Activated CD8-positive, alpha-beta memory T cell treated with anti-CD3 and anti-CD28 coated beads for 4 hours (primary cell): ENCODE results near the gene HOXA5.

ENCODE experiments used
- DNase-seq, 2 donors: peaks; one replicate each; pipeline ENCODE4 v3.0.0-alpha.2; 2020; ENCODE audit warnings: low read depth in 2 of 2

HOXA5 gene

DNA sequence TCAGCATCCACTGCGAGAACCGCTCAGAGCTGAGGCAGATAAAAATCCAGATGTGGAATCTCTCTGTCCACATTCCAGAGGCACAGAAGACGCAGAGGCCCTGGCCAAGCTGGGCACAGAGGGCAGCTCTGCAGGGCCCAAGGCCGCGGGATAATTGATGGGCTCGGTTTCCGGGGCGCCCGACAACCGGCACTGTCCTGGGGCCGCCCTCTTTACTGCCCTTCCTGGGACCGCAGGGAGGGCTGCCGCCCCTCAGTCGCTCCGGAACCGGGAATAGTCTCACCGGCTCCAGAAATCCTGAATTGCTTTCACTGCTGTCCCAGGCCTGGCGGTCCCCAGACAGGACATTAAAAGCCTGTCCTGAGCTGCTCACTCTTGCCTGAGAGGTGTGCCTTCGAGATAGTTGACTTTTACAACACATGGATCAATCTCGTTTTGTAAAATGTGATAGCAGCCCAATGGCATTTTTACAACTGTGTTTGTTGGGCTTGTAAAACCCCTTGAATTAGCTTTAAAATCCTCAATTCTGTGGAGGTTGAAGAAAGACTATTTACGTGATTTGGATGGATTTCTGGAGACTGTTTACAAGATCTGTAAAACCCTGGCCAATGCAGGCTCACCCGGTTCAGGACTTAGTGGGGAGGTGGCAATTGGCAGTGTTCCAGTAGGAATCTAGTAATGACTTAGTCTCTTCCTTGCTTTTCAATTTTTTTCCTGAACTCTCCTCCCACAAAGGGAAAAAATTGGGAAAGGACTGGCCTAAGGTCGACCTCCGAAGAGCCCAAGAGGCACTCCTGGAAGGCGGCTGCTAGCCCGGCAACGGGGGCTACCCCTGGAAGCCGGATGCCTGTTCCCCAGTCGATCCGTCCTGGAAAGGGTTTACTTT lies 5.5 kb upstream of the HOXA5 start:
- DNase-seq: no peak

DNA sequence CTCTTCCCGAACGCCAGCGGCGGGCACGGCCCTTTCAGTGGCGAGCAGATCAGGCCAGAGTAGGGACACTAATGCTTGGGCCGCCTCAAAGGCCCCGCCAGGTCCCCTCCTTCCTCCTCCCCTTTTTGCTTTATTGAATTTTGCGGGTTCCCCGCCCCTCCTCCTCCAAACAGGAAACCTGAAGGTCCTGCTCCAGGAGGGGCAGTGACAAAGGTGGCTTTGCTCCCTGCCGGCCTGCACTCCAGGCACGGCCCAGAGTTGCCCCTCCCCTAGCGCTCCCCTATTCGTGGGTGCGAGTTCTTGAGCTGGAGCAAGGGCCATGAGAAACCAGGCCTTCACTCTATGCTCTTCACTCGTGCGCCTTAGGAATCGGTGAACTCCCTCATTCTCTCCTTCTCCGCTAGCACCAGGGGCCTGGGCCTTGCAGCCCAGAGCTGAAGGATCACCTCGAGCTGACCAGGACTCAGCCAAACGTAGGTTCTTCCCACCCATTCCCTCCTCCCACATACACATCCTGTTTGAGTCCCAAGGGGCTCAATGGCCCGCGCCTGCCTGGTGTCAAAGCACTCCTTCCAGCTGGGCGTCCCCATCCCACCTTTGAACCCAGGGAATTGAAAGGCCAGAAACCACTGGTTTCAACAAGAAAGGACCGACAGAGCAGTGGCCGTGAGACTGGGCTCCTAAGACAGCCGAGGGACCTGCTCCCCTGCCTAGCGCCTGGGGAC lies 4.7 kb upstream of the HOXA5 start:
- no peak for DNase-seq

- DNase-seq: no peak
These were observed 3.9 kb upstream of the HOXA5 start, which contains the start of gene HOXA6 for GRCh38 chr7:27147199-27148030. Gene HOXA6 (minus strand): TSS chr7:27147774. CDS start chr7:27147749, 25 bp downstream.

GRCh38 chr7:27146491-27147198 lies 3.2 kb upstream of the HOXA5 start:
- DNase-seq: no peak

GRCh38 chr7:27145914-27146412 lies 2.5 kb upstream of the HOXA5 start:
- no peak for DNase-seq

DNA sequence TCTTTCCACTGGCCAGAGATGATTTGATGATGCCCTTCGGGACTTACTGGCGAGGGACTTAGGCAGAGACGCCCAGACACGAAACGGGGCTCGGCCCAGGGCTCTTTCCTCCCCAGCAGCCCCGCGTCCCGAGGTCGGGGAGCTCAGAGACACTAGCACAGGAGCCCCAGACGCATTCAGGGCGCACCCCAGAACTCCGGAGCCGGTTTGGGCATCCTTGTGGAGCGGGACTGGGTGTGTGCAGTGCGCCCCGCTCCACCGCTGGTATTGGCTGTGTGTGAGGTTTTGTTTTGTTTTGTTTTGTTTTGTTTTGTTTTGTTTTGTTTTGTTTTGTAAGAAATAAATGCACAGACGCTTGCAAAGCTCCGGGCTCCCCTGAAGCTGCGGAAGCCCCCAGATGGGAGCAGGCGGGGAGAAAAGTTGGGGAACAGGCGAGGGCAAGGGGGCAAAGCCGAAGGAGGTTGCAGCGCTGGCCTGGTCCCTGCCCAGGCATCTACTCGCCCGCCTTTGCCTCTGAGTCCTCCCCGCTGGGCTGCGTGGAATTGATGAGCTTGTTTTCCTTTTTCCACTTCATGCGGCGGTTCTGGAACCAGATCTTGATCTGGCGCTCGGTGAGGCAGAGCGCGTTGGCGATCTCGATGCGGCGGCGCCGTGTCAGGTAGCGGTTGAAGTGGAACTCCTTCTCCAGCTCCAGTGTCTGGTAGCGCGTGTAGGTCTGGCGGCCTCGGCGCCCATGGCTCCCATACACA lies 1.9 kb upstream of the HOXA5 start:
- no peak for DNase-seq

DNA sequence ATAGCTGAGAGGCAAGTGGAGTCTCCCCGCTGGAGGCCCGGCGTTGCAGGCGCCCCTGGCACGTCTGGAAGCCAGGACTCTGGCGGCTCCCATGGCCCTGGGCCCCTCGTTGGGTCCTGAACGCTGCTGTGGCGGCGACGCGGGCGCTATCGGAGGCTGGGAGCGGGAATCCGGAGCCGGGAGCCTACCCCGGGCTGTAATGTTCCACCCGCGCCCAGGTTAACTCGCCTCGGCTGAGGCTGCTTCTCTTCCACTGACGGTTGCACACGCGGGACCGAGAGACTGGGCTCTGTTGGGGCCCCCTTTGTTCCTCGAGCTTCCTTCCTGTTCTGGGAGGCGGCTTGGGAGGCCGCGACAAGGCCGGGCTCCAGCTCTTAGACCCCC lies 1.3 kb upstream of the HOXA5 start:
- DNase-seq: no peak

DNA sequence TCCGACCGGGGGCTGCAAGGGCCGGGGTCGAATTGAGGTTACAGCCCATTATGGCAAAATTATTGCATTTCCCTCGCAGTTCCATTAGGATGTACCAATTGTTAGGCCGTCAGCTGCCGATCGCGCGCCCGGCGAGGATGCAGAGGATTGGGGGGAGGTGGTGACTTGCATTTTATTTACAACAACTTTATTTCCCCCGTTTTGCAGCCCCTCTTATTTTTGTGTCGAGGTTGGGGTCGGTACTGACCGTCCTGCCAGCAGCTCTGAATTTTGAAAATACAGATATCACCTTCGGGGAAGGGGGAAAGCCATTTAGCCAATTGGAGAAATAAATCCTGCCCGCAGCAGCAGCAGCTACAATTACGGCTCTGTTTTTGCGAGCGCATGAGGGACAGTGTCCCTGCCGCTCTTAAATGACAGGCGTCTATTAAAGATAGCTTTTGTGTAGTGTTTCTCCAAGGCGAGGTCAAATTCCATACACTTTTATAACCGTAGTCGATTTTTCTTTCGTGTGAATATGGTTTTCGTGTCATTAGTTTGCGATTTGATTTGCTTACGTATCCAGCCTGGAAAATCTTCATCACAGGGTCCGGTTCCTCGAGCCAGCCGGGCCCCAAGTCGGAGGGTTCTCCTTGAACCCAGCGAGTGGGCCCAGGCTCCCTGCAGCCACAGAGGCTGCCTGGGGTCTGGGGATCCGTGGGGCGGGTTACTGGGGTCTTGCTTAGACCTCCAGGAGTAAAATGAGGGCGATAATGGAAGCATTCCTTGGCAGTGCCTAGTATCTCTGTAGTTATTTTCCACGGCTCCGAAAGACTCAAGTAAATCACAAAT lies 684 bp upstream of the HOXA5 start:
- DNase-seq: no peak

GRCh38 chr7:27142580-27143022 lies 880 bp downstream of the HOXA5 start:
- no peak for DNase-seq

- no peak for DNase-seq
These were observed 1.4 kb downstream of the HOXA5 start for GRCh38 chr7:27141923-27142579.

GRCh38 chr7:27141137-27141922 lies 2.2 kb downstream of the HOXA5 start:
- DNase-seq: no peak

- DNase-seq: no peak
These were observed 3.2 kb downstream of the HOXA5 start for GRCh38 chr7:27140126-27140857.

DNA sequence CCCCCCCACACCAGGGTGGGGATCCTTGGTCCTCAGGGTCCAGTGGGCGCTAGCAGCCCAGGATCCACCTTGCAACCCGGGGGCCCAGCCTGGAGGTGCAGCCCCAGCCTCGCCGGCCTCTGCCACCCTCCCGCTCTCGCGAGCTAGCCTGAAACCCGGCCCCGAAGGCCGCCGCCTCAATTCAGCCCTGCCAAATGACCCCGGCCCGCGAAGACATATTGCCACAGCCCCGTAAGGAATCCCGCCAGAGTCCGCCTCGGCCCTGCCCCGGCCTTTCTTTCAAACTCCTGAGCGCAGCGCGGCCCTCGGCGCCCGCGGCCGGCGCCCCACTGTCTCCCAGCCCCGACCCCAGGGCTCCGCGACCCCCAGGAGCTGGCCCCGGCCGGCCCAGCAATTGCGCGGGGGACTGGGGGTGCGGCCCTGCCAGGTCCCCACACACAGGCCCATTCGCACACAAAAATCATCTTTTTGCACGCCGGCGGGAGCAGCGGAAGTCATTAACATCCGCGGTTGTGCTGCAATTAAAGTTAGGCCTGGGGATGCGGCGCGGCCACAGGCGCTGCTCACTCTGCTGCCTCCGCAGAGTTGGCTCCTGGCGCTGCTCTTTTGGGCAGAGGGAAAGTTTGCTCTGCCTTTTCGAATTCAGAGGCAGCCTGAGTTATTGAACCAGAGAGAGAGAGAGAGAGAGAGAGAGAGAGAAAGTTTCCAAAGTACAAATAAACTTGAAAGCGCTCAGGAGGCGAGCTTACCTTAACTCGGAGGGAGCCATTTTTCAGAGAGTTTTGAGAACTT lies 4.0 kb downstream of the HOXA5 start:
- no peak for DNase-seq

DNA sequence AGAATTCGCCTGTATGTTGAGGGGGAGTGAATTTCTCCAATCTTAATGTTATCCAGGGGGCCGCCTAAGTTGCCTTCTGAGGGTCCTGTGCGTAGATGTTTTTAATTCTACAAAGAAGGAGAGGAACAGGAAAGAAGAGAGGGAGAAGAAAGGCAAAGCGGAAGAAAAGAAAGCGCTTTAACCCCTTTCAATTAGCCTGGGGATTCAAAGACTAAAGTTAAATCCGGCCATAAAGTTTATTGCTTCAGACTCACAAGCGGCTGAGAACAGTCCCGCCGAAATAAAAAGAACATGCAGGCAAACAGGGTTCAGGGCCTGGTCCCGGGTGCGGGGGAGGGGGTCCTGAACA lies 4.5 kb downstream of the HOXA5 start:
- no peak for DNase-seq

- DNase-seq: no peak
These were observed 5.0 kb downstream of the HOXA5 start for GRCh38 chr7:27138472-27138871.

DNA sequence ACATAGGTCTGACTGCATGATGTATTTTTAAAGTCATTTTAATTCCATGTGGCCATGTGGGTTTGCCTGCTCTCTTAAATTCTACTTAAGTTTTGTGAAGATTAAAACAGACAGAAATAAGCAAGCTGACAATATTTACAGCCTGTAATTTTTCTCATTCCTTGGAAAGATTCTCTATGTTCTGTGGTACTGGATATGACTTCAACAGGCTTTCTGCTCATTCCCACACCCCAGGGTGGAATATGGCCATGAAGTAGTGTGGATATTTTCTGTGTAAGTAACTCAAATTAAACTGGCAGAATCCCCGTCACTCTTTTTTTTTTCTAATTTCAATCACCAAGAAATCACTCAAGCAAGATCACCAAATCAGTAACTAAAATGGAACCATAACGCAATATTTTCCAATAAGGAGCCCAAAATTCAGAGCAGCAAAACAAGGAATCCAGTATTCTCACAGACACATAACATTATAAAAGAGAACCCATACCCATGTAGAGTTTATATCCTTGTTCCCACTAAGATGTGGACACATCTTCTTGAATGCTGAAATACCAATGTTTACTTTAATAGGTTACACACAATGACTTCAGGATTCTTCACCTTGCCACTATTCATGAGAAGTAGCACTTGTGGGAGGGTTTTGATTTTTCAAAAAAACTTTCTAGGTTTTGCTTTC lies 5.7 kb downstream of the HOXA5 start:
- DNase-seq: no peak
